Measurements from ENCODE around the gene ELOA. TPM values are rescaled to one million over a fixed set of nuclear protein-coding genes. Genes with fewer than 3 reads are reported as not detected.

ELOA gene
- total and polyA plus RNA-seq, 2 experiments from 2014 or later = 49.1 to 57.7 TPM

GRCh38 chr1:23719162-23719820, 24.0 kb upstream of the ELOA start:
- Histone ChIP-seq H3K9me2 (ENCODE audit: insufficient read depth) (no peaks in the 10 kb centered on the region), H3K79me2 (replicated peaks; ENCODE audit: insufficient read depth) (peaks cover 37% of the 10 kb centered on the region), H3K27ac (ENCODE audit: low read depth) (no peak overlapping the region), H3K27me3 (ENCODE audit: insufficient read depth) (no peaks in the 10 kb centered on the region), H3K4me1 (ENCODE audit: insufficient read depth) (no peaks in the 10 kb centered on the region), H2AFZ (no peak overlapping the region), H3K36me3 (ENCODE audit: insufficient read depth) (no peaks in the 10 kb centered on the region), H3K4me2 (no peak overlapping the region), H3F3A (replicated peaks; ENCODE audit: low read depth) (no peaks in the 10 kb centered on the region), H3K4me3 (no peak overlapping the region), H4K20me1 (replicated peaks; ENCODE audit: insufficient read depth) (peaks cover 41% of the 10 kb centered on the region)
- TF ChIP-seq CREB1 (CRISPR knock-in tag; IDR thresholded peaks at IDR 0.05; ENCODE audit: low read depth) (no peak), ZNF331 (CRISPR knock-in tag; IDR thresholded peaks at IDR 0.05; ENCODE audit: low read depth) (no peak), JUNB (IDR thresholded peaks at IDR 0.05; ENCODE audit: unreplicated experiment) (no peak), ETS1 (IDR thresholded peaks at IDR 0.05) (no peak), POLR2AphosphoS5 (IDR thresholded peaks at IDR 0.05; ENCODE audit: low read depth) (no peak), NANOG (IDR thresholded peaks at IDR 0.05; ENCODE audit: borderline replicate concordance) (no peak), EZH2phosphoT487 (IDR thresholded peaks at IDR 0.05; ENCODE audit: unreplicated experiment) (no peak), STAT1 (IDR thresholded peaks at IDR 0.05; ENCODE audit: unreplicated experiment) (no peak), CTCF (conservative IDR thresholded peaks at IDR 0.05; ENCODE audit: low read depth in 2 of 2) (no peak), EZH2 (IDR thresholded peaks at IDR 0.05; ENCODE audit: low read depth, unreplicated experiment) (no peak), REST (IDR thresholded peaks at IDR 0.05; ENCODE audit: unreplicated experiment) (no peak), ZNF114 (CRISPR knock-in tag; IDR thresholded peaks at IDR 0.05) (no peak), ZNF462 (CRISPR knock-in tag; IDR thresholded peaks at IDR 0.05) (no peak)
- Mint-ChIP-seq H3K9me3 (no peaks in the 10 kb centered on the region), H3K36me3 (ENCODE audit: low read depth) (0 out of 3 replicates have a peak, but pooled peaks cover under 1% of the 10 kb centered on the region), H3K27ac (no peak overlapping the region), H3K27me3 (ENCODE audit: insufficient read depth, low read depth, poor library complexity) (peaks cover 1% of the 10 kb centered on the region), H3K4me3 (no peak overlapping the region), H3K4me1 (peaks cover 8% of the 10 kb centered on the region)
- ATAC-seq (no peak), DNase-seq (ENCODE audit: low spot score) (no peak)
